SK-N-SH treated with all-trans-retinoic acid at 6 μM for 48 hours (cell line): ENCODE results near the gene ZNF385C.

ENCODE experiments used
- ATAC-seq: fragments of 200-7000 bp; cut with Tn5 transposase; 3 replicates; pipeline ENCODE4 v1.9.1; 2020; ENCODE audit warnings: mild to moderate bottlenecking, moderate library complexity
- ARNTL ChIP-seq: fragments of 450-650 bp; formaldehyde crosslinking; IDR thresholded peaks from 2 replicates; pipeline ENCODE4 v1.5.0; 2020; ENCODE audit warnings: low read depth, mild to moderate bottlenecking, moderate library complexity, borderline replicate concordance
- BACH2 ChIP-seq: fragments of 250-450 bp; sonication (Bioruptor Pico); IDR thresholded peaks from 2 replicates; pipeline ENCODE4 v1.9.0; 2021; ENCODE audit warnings: mild to moderate bottlenecking, borderline replicate concordance
- CSRNP3 ChIP-seq: fragments of 250-450 bp; sonication (Bioruptor Pico); IDR thresholded peaks from 2 replicates; pipeline ENCODE4 v1.5.1; 2021; ENCODE audit warnings: mild to moderate bottlenecking, moderate library complexity
- ESRRG ChIP-seq: fragments of 250-450 bp; sonication (Bioruptor Pico); IDR thresholded peaks from 2 replicates; pipeline ENCODE4 v1.6.1; 2021; ENCODE audit warnings: mild to moderate bottlenecking
- GLIS3 ChIP-seq: fragments of 250-450 bp; sonication (Bioruptor Pico); IDR thresholded peaks from 2 replicates; pipeline ENCODE4 v1.5.0; 2020; ENCODE audit warnings: mild to moderate bottlenecking, moderate library complexity
- ISL1 ChIP-seq: fragments of 250-450 bp; sonication (Bioruptor Pico); IDR thresholded peaks from 2 replicates; pipeline ENCODE4 v2.1.2; 2022; ENCODE audit warnings: mild to moderate bottlenecking, moderate library complexity
- PATZ1 ChIP-seq: fragments of 250-450 bp; sonication (Bioruptor Pico); IDR thresholded peaks from 2 replicates; pipeline ENCODE4 v1.8.0; 2020; ENCODE audit warnings: mild to moderate bottlenecking, moderate library complexity, borderline replicate concordance
- POU6F1 ChIP-seq: fragments of 250-450 bp; sonication (Bioruptor Pico); IDR thresholded peaks from 2 replicates; pipeline ENCODE4 v1.8.0; 2021; ENCODE audit warnings: low read depth, mild to moderate bottlenecking, moderate library complexity, borderline replicate concordance
- PPARA ChIP-seq: fragments of 250-450 bp; sonication (Bioruptor Pico); IDR thresholded peaks from 2 replicates; pipeline ENCODE4 v1.5.0; 2020; ENCODE audit warnings: mild to moderate bottlenecking, borderline replicate concordance
- SNAI2 ChIP-seq: fragments of 250-450 bp; sonication (Bioruptor Pico); IDR thresholded peaks from 2 replicates; pipeline ENCODE4 v1.5.0; 2020; ENCODE audit warnings: mild to moderate bottlenecking, moderate library complexity
- TOX ChIP-seq: fragments of 250-450 bp; sonication (Bioruptor Pico); IDR thresholded peaks from 2 replicates; pipeline ENCODE4 v1.8.0; 2021; ENCODE audit warnings: mild to moderate bottlenecking, moderate library complexity, borderline replicate concordance
- TSHZ2 ChIP-seq: fragments of 250-450 bp; sonication (Bioruptor Pico); IDR thresholded peaks from 2 replicates; pipeline ENCODE4 v1.5.0; 2020; ENCODE audit warnings: mild to moderate bottlenecking, moderate library complexity
- ZFP3 ChIP-seq: fragments of 250-450 bp; sonication (Bioruptor Pico); IDR thresholded peaks from 2 replicates; pipeline ENCODE4 v1.5.0; 2020; ENCODE audit warnings: mild to moderate bottlenecking, moderate library complexity
- ZFP30 ChIP-seq: fragments of 450-650 bp; formaldehyde crosslinking; IDR thresholded peaks from 2 replicates; pipeline ENCODE4 v1.5.0; 2022; ENCODE audit warnings: mild to moderate bottlenecking, moderate library complexity
- ZNF565 ChIP-seq: fragments of 450-650 bp; formaldehyde crosslinking; conservative IDR thresholded peaks from 2 replicates; pipeline ENCODE4 v1.5.0; 2020; ENCODE audit warnings: low read depth, mild to moderate bottlenecking, moderate library complexity
- ZNF8 ChIP-seq: fragments of 450-650 bp; formaldehyde crosslinking; IDR thresholded peaks from 2 replicates; pipeline ENCODE4 v1.5.0; 2020; ENCODE audit warnings: mild to moderate bottlenecking, moderate library complexity

ZNF385C gene

GRCh38 chr17:41992576-41992975, 105.7 kb downstream of the ZNF385C start:
- peak; percentile 11; the same call in 1 of the 2 replicates for TF ChIP-seq PATZ1 (CRISPR knock-in tag)
- TF ChIP-seq ISL1 (CRISPR knock-in tag) = no peak
- ATAC-seq = no peak

- TF ChIP-seq ZFP30 (no peak), POU6F1 (no peak)
- no peak for ATAC-seq
These were observed 108.4 kb downstream of the ZNF385C start for GRCh38 chr17:41989702-41990419.

- TF ChIP-seq TOX (CRISPR knock-in tag) (no peak), BACH2 (CRISPR knock-in tag) (no peak), POU6F1 (no peak), GLIS3 (no peak), ESRRG (CRISPR knock-in tag) (no peak), TSHZ2 (CRISPR knock-in tag) (no peak), ARNTL (CRISPR knock-in tag) (no peak), PATZ1 (CRISPR knock-in tag) (no peak), ISL1 (CRISPR knock-in tag) (no peak), CSRNP3 (CRISPR knock-in tag) (no peak), ZFP3 (CRISPR knock-in tag) (no peak), PPARA (CRISPR knock-in tag) (no peak), ZNF8 (CRISPR knock-in tag) (no peak), SNAI2 (CRISPR knock-in tag) (no peak)
- ATAC-seq = no peak
These were observed 109.9 kb downstream of the ZNF385C start for GRCh38 chr17:41988418-41988817.

GRCh38 chr17:41987642-41988041, 110.6 kb downstream of the ZNF385C start:
- no peak for ATAC-seq
- TF ChIP-seq SNAI2 (CRISPR knock-in tag) (no peak), ZFP3 (CRISPR knock-in tag) (no peak), GLIS3 (no peak), ZNF565 (CRISPR knock-in tag) (no peak)
